Common myeloid progenitor, CD34-positive (primary cell): Measurements from ENCODE around the gene AQR.

Experiments
- CTCF ChIA-PET: fragments of 350-600 bp; sonication (Branson Sonifier 250); formaldehyde crosslinking; loops from one replicate; lab custom pipeline; 2021; ENCODE audit warnings: antibody characterized with exemption; lab: Charles Lee
- POLR2A ChIA-PET: fragments of 350-600 bp; sonication (Branson Sonifier 250); formaldehyde crosslinking; loops from one replicate; lab custom pipeline; 2021; ENCODE audit warnings: antibody characterized with exemption; lab: Charles Lee
- DNase-seq, 3 donors: peaks; one replicate each; pipeline versions ENCODE4 v3.0.0 to v3.0.0-alpha.2; 2013
- H3K27ac ChIP-seq, 2 experiments: 1 replicate in 1 of 2; 2 replicates in 1 of 2; pipeline ENCODE4 v1.7.0; 2013; ENCODE audit warnings: inconsistent platforms in 2 of 2, low read length in 2 of 2, mild to moderate bottlenecking in 2 of 2, low read depth in 1 of 2, moderate library complexity in 1 of 2; ENCODE audit not compliant: severe bottlenecking in 2 of 2, insufficient read depth in 1 of 2, poor library complexity in 1 of 2
- H3K27me3 ChIP-seq, 5 experiments: replicated peaks in 2 of 5; 1 replicate in 3 of 5; 2 replicates in 2 of 5; pipeline versions ENCODE4 v1.6.1 to v1.7.0; 2013; ENCODE audit warnings: low read length in 4 of 5, mild to moderate bottlenecking in 2 of 5, moderate library complexity in 2 of 5, inconsistent platforms in 1 of 5; ENCODE audit not compliant: insufficient read depth in 5 of 5, control insufficient read depth in 4 of 5
- H3K36me3 ChIP-seq, 4 experiments: 1 replicate in 2 of 4; 2 replicates in 2 of 4; pipeline versions ENCODE4 v1.6.1 to v1.7.0; 2013; ENCODE audit warnings: low read length in 3 of 4, control low read depth in 1 of 4, mild to moderate bottlenecking in 1 of 4; ENCODE audit not compliant: control insufficient read depth in 4 of 4, insufficient read depth in 4 of 4
- H3K4me1 ChIP-seq, 4 experiments: 1 replicate in 3 of 4; 2 replicates in 1 of 4; pipeline versions ENCODE4 v1.6.1 to v1.7.1; 2013; ENCODE audit warnings: low read length in 3 of 4, mild to moderate bottlenecking in 3 of 4, control low read depth in 1 of 4, inconsistent platforms in 1 of 4, moderate library complexity in 1 of 4; ENCODE audit not compliant: control insufficient read depth in 4 of 4, insufficient read depth in 4 of 4; ENCODE audit errors: control extremely low read depth in 1 of 4
- H3K4me3 ChIP-seq, 7 experiments: 1 replicate in 4 of 7; 2 replicates in 3 of 7; pipeline versions ENCODE4 v1.5.1 to v1.7.0; 2013; ENCODE audit warnings: mild to moderate bottlenecking in 7 of 7, low read length in 6 of 7, moderate library complexity in 6 of 7, inconsistent platforms in 2 of 7, low read depth in 2 of 7, control low read depth in 1 of 7; ENCODE audit not compliant: insufficient read depth in 4 of 7, control insufficient read depth in 1 of 7; ENCODE audit errors: extremely low read depth in 1 of 7
- H3K9me3 ChIP-seq, 5 experiments: 1 replicate in 4 of 5; 2 replicates in 1 of 5; pipeline versions ENCODE4 v1.6.1 to v1.7.1; 2013; ENCODE audit warnings: low read length in 4 of 5, mild to moderate bottlenecking in 2 of 5, inconsistent platforms in 1 of 5, low read depth in 1 of 5, moderate library complexity in 1 of 5; ENCODE audit not compliant: control insufficient read depth in 4 of 5, insufficient read depth in 2 of 5; ENCODE audit errors: control extremely low read depth in 1 of 5
- WGBS: methylation state at CpG from one replicate; pipeline ENCODE4 v1.1.5; 2013; ENCODE audit not compliant: insufficient coverage; 5-methylcytosine and 5-hydroxymethylcytosine counted together

The AQR gene

DNA sequence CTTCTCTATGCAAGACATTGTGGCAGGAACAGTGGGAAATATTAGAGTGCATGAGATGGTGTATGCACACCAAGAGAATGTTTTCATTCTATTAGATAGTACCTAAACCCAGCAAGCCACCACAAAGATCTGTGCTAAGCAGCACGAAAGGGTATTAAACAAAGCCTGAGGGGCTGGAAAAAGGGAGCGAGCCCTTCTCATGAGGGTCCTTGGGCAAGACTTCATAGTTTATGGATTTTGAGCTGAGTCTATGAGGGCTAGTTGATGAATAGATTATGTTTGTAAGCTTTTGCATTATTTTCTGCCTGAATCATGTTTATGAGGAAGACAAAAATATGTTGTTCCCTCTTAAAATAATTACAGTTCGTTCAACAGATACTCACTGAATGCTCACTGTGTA is 164.8 kb downstream of the AQR start:
- 100% methylated on average over 2 of the region's 3 CpGs for WGBS
- POLR2A ChIA-PET = no interaction called here

DNA sequence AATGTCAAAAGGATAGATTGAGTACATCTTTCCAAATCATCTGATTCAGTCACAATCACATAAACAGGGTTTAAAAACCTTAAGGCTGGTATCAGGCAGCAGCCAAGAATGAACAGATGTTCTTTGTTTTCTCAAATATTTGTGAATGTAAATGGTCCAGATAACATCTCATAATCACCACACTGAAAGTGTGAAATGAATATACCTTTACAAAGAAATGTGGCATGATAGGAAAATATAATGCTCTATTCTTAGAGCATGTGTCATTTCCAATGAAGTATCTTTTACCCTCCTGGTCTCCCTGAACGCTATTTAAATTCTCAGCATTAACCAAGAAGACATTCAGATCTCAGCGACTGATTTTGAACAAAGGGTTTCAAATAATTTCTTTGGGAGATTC is 165.4 kb downstream of the AQR start:
- ChIA-PET POLR2A (no interaction called here), CTCF (no interaction called here)
- 77% methylated on average over 2 of the region's 2 CpGs for WGBS
- H3K4me1 ChIP-seq = no peaks in the 10 kb centered on the region
- peaks cover 0 to 10% (median 8%) of the 10 kb centered on the region in 5 experiments for H3K27me3 ChIP-seq
- no peaks in the 10 kb centered on the region for H3K36me3 ChIP-seq
- no peak overlapping the region for H3K4me3 ChIP-seq
- DNase-seq = no peak
- no peak overlapping the region for H3K27ac ChIP-seq
- H3K9me3 ChIP-seq = peaks cover 0 to 5% (median 0%) of the 10 kb centered on the region in 5 experiments

More for the DNA sequence above, 164.8 kb downstream of the AQR start:
- no peak for DNase-seq
- CTCF ChIA-PET = no interaction called here
- no peaks in the 10 kb centered on the region for H3K4me1 ChIP-seq
- H3K9me3 ChIP-seq = peaks cover 0 to 5% (median 0%) of the 10 kb centered on the region in 5 experiments
- H3K4me3 ChIP-seq = no peak overlapping the region
- H3K27me3 ChIP-seq = peaks cover 0 to 5% (median 2%) of the 10 kb centered on the region in 5 experiments
- H3K27ac ChIP-seq = no peak overlapping the region
- H3K36me3 ChIP-seq = no peaks in the 10 kb centered on the region

DNA sequence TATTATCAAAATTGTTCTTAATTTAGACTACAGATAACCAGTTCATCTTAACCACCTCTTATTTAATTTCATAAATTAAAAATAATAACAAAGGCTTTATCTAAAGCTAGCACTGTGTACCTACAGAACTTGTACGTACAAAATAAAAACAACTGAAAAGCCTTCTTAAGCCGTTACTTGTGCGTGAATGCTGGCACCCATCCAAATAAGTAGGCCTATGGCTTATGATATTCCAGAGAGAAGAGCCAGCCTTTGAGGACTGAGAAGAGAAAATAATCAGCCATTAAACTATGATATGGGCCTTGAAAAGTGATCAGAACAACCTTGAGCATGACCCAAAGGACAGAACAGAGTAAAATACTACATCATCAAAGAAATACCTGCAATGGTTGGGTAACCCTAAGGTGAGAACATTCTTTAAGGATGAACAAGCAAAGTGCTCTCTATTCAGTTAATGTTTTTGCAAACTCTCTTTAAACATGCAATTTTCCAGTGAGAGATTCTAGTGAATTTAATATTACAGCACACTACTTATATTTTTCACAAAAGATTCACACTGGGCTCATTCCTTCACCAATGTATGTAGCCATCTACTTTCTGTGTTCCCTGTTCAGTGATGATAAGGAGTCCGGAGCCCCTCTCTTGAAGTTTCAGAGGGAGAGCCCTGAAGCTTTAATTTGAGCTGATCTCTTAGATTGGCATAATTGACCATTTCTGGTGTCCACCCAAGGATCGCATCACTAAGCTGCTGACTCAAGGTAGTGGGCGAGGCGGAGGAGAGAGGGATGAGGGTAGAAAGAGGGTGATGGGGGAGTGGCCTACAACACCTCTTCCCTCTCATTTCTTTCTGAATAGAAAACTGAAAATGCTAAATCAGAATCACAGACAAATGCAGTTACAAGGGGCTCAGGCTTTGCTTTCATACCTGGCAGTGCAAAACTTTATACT is 166.5 kb downstream of the AQR start:
- no peak for DNase-seq
- H3K27ac ChIP-seq = no peak overlapping the region
- peaks cover 0 to 5% (median 0%) of the 10 kb centered on the region in 5 experiments for H3K9me3 ChIP-seq
- 100% methylated on average over 1 of the region's 7 CpGs for WGBS
- peaks cover 0 to 18% (median 12%) of the 10 kb centered on the region in 5 experiments for H3K27me3 ChIP-seq
- no peak overlapping the region for H3K4me3 ChIP-seq
- ChIA-PET POLR2A (no interaction called here), CTCF (no interaction called here)
- no peaks in the 10 kb centered on the region for H3K4me1 ChIP-seq
- no peaks in the 10 kb centered on the region for H3K36me3 ChIP-seq

DNA sequence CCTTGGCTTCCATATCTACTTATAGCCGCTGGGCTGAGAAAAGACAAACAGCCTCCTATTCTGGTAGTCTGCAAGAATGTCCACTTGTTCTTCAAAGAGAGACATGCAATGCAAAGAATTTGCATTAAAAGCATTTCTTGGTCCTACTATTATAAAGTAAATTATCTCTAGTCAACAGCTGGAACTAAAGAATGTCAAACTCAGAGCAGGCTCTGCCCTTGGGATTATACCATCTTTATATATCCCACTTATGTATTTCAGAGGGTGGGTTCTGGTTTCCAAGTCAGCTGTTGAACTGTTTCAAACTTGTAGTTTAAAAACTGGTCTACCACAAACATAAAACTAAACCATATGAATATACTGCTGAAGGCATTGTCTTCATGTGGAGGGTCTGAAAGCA is 167.2 kb downstream of the AQR start:
- peaks cover 0 to 25% (median 12%) of the 10 kb centered on the region in 5 experiments for H3K27me3 ChIP-seq
- DNase-seq = no peak
- no peak overlapping the region for H3K27ac ChIP-seq
- no peak overlapping the region for H3K4me3 ChIP-seq
- H3K9me3 ChIP-seq = peaks cover 0 to 5% (median 0%) of the 10 kb centered on the region in 5 experiments
- CTCF ChIA-PET = no interaction called here
- 100% methylated on average over 1 of the region's 1 CpG for WGBS
- POLR2A ChIA-PET = no interaction called here
- H3K36me3 ChIP-seq = no peaks in the 10 kb centered on the region
- no peaks in the 10 kb centered on the region for H3K4me1 ChIP-seq
